Lower leg skin (tissue), 4 donors: ENCODE measurements around the gene SLC4A8. TPM values are rescaled to one million over a fixed set of nuclear protein-coding genes. Genes with fewer than 3 reads are reported as not detected.

Experiments used
- DNase-seq, 2 donors: peaks; one replicate each; pipeline ENCODE4 v3.0.0-alpha.2; 2019; ENCODE audit warnings: low spot score in 2 of 2
- H3K4me3 ChIP-seq: fragments of 200-600 bp; sonication (generic); 2 replicates; pipeline ENCODE4 v1.5.1; 2017; ENCODE audit warnings: mild to moderate bottlenecking, low read depth; ENCODE audit not compliant: poor library complexity, severe bottlenecking
- CTCF ChIP-seq, 3 donors: fragments of 450-650 bp; IDR thresholded peaks; one replicate each; pipeline ENCODE4 v1.5.1; 2016; ENCODE audit warnings: antibody characterized with exemption in 3 of 3, mild to moderate bottlenecking in 3 of 3, moderate library complexity in 2 of 3
- POLR2A ChIP-seq, 2 donors: fragments of 450-650 bp; IDR thresholded peaks; one replicate each; pipeline ENCODE4 v1.6.1; 2016 to 2017; ENCODE audit warnings: antibody characterized with exemption in 2 of 2, mild to moderate bottlenecking in 1 of 2, moderate library complexity in 1 of 2
- WGBS, 2 donors: methylation state at CpG; one replicate each; pipeline ENCODE4 v1.1.5; 2018; 5-methylcytosine and 5-hydroxymethylcytosine counted together
- intact Hi-C: fragments of 100-400 bp; cut with DNase I; formaldehyde crosslinking; loops from one replicate; pipeline ENCODE4 v1.15.0; 2023; ENCODE audit warnings: low total_unique reads
- total RNA-seq, 4 donors: library from RNA; depleted of rRNA; stranded (reverse); fragments of >200 nt; gene quantifications; one replicate each; pipeline ENCODE4 v1.1.0, GENCODE V29; 2016

SLC4A8 gene
- total RNA-seq, 4 donors from 2014 or later = 0.04 to 0.13 (median 0.06) TPM

GRCh38 chr12:51517316-51517715, 92.7 kb downstream of the SLC4A8 start:
- intact Hi-C loops = no loop called here
- peak in 1 of 2 donors; percentile 40 for DNase-seq
- H3K4me3 ChIP-seq = no peak overlapping the region
- 85 to 87% methylated on average over 3 of the region's 3 CpGs for WGBS, 2 donors
- no peak for TF ChIP-seq POLR2A (IDR thresholded peaks at IDR 0.05)
- TF ChIP-seq CTCF (IDR thresholded peaks at IDR 0.05) = no peak

- intact Hi-C loops = no loop called here
- TF ChIP-seq CTCF (IDR thresholded peaks at IDR 0.05) (no peak), POLR2A (IDR thresholded peaks at IDR 0.05) (no peak)
Observed at GRCh38 chr12:51517800-51518199, 93.2 kb downstream of the SLC4A8 start.

GRCh38 chr12:51519755-51520154, 95.1 kb downstream of the SLC4A8 start:
- 91 to 96% methylated on average over 2 of the region's 2 CpGs for WGBS, 2 donors
- H3K4me3 ChIP-seq = no peak overlapping the region
- TF ChIP-seq CTCF (IDR thresholded peaks at IDR 0.05) (no peak), POLR2A (IDR thresholded peaks at IDR 0.05) (no peak)
- intact Hi-C loops = no loop called here
- DNase-seq = no peak

More at GRCh38 chr12:51517800-51518199, 93.2 kb downstream of the SLC4A8 start:
- peak in 1 of 2 donors; percentile 29 for DNase-seq
- H3K4me3 ChIP-seq = no peak overlapping the region
- 72 to 82% methylated on average over 6 of the region's 6 CpGs for WGBS, 2 donors

- no peak overlapping the region for H3K4me3 ChIP-seq
- TF ChIP-seq CTCF (IDR thresholded peaks at IDR 0.05) = no peak
- no peak for TF ChIP-seq POLR2A (IDR thresholded peaks at IDR 0.05)
- 72 to 77% methylated on average over 13 of the region's 13 CpGs for WGBS, 2 donors
- peak in 1 of 2 donors; percentile 68 for DNase-seq
- intact Hi-C loops = no loop called here
Observed at GRCh38 chr12:51520576-51521325, 96.1 kb downstream of the SLC4A8 start.

GRCh38 chr12:51521554-51522276, 97.1 kb downstream of the SLC4A8 start:
- peak in 1 of 2 donors; percentile 57 for DNase-seq
- intact Hi-C loops = no loop called here
- H3K4me3 ChIP-seq = no peak overlapping the region
- TF ChIP-seq CTCF (IDR thresholded peaks at IDR 0.05) (no peak), POLR2A (IDR thresholded peaks at IDR 0.05) (no peak)
- 88 to 95% methylated on average over 9 of the region's 9 CpGs for WGBS, 2 donors
